Endodermal cell (in vitro differentiated cells): ENCODE measurements around the gene CACNA1D. TPM values are rescaled to one million over a fixed set of nuclear protein-coding genes. Genes with fewer than 3 reads are reported as not detected.

Experiments used
- DNase-seq: peaks from one replicate; pipeline ENCODE4 v3.0.0-alpha.2; 2017
- H3K27ac ChIP-seq: 2 replicates; pipeline ENCODE4 v1.5.1; 2013; ENCODE audit warnings: mild to moderate bottlenecking, low read depth, low read length, moderate library complexity
- H3K27me3 ChIP-seq: 2 replicates; pipeline ENCODE4 v1.6.1; 2013; ENCODE audit warnings: mild to moderate bottlenecking, low read length, moderate library complexity; ENCODE audit not compliant: insufficient read depth, control insufficient read depth, poor library complexity, severe bottlenecking
- H3K36me3 ChIP-seq: 2 replicates; pipeline ENCODE4 v1.7.0; 2013; ENCODE audit warnings: mild to moderate bottlenecking, low read length, moderate library complexity; ENCODE audit not compliant: control insufficient read depth, insufficient read depth
- H3K4me1 ChIP-seq: one replicate; pipeline ENCODE4 v1.7.0; 2013; ENCODE audit warnings: low read length; ENCODE audit not compliant: control insufficient read depth, insufficient read depth
- H3K4me3 ChIP-seq: 2 replicates; pipeline ENCODE4 v1.5.1; 2013; ENCODE audit warnings: mild to moderate bottlenecking, low read length, moderate library complexity
- H3K9ac ChIP-seq: 2 replicates; pipeline ENCODE4 v1.6.1; 2013; ENCODE audit warnings: mild to moderate bottlenecking, low read length, moderate library complexity; ENCODE audit not compliant: poor library complexity, severe bottlenecking; ENCODE audit errors: extremely low read depth
- H3K9me3 ChIP-seq: 2 replicates; pipeline ENCODE4 v1.6.1; 2013; ENCODE audit warnings: mild to moderate bottlenecking, low read length, moderate library complexity; ENCODE audit not compliant: control insufficient read depth
- H3K27ac Mint-ChIP-seq: 2 replicates; pipeline ENCODE4 v1.8.0; 2020; ENCODE audit warnings: mixed read lengths
- H3K27me3 Mint-ChIP-seq: 2 replicates; pipeline ENCODE4 v1.8.0; 2021; ENCODE audit warnings: mild to moderate bottlenecking, mixed read lengths; ENCODE audit not compliant: insufficient read depth
- H3K36me3 Mint-ChIP-seq: 2 replicates; pipeline ENCODE4 v1.8.0; 2020; ENCODE audit warnings: low read depth, mixed read lengths
- H3K4me1 Mint-ChIP-seq: 2 replicates; pipeline ENCODE4 v1.8.0; 2020; ENCODE audit warnings: mixed read lengths
- H3K4me3 Mint-ChIP-seq: 2 replicates; pipeline ENCODE4 v1.8.0; 2020; ENCODE audit warnings: mild to moderate bottlenecking, moderate library complexity, mixed read lengths
- H3K9me3 Mint-ChIP-seq: 2 replicates; pipeline ENCODE4 v1.8.0; 2020; ENCODE audit warnings: mild to moderate bottlenecking, mixed read lengths
- CTCF ChIP-seq: fragments of 200-600 bp; sonication (generic); conservative IDR thresholded peaks from 2 replicates; pipeline ENCODE4 v1.5.0; 2021; ENCODE audit warnings: antibody characterized with exemption, mild to moderate bottlenecking
- WGBS, 2 experiments: methylation state at CpG; one replicate each; pipeline versions ENCODE4 v1.1.5 to v1.1.7; 2013; ENCODE audit warnings: missing lambda C conversion rate in 2 of 2, mixed read lengths in 1 of 2; ENCODE audit not compliant: insufficient coverage in 1 of 2, insufficient read length in 1 of 2; 5-methylcytosine and 5-hydroxymethylcytosine counted together
- total RNA-seq, 2 donors: library from RNA; stranded (reverse); fragmentation: NEBNext Ultra II Directional in 1 of 2; extraction: Animal tissue kit (Norgen Biotek cat#: 25700) in 1 of 2; gene quantifications; 2 replicates in 1 of 2; 3 replicates in 1 of 2; pipeline ENCODE4 v1.2.1, GENCODE V29; 2021

The CACNA1D gene
- total RNA-seq, 2 donors from 2014 or later = 2.2 to 3.8 TPM

DNA sequence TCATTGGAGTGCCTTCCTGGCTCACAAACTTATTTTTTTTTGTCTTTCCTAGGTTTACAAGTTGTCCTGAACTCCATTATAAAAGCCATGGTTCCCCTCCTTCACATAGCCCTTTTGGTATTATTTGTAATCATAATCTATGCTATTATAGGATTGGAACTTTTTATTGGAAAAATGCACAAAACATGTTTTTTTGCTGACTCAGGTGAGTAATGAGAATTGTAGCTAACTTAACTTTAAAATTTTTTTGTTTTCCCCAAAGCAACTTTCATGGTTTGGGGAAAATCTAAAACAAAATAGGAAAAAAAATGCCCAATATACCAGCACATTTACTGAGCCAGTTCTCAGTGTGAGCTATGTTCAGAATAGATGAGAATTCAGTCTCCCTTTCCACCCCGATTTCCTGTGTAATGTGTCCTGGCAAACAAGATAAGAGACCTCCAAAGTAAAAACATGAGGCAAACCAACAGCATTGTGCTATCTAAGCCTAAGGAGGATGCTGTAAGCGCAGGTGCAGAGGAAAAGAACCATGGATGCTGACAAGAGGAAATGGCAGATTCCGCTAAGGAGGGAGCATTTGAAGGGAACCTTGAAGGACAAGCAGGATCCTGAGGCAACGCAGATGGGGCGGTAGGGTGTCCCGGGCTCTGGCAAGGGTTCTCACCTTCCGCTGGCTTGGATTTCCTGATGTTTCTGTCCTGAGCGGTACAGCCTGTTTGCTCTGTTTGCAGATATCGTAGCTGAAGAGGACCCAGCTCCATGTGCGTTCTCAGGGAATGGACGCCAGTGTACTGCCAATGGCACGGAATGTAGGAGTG is 171.4 kb downstream of the CACNA1D start:
- no peak overlapping the region for H3K4me3 ChIP-seq
- H3K27ac ChIP-seq = no peak overlapping the region
- Mint-ChIP-seq H3K4me3 (no peak overlapping the region), H3K36me3 (no peaks in the 10 kb centered on the region), H3K27ac (no peak overlapping the region), H3K9me3 (peaks cover 10% of the 10 kb centered on the region), H3K4me1 (no peaks in the 10 kb centered on the region), H3K27me3 (peaks cover 1% of the 10 kb centered on the region)
- H3K36me3 ChIP-seq = no peaks in the 10 kb centered on the region
- H3K27me3 ChIP-seq = peaks cover 13% of the 10 kb centered on the region
- 85 to 90% methylated on average over 12 of the region's 12 CpGs for WGBS, 2 experiments
- DNase-seq = no peak
- H3K9ac ChIP-seq = no peak overlapping the region
- H3K4me1 ChIP-seq = no peaks in the 10 kb centered on the region
- no peak for TF ChIP-seq CTCF
- H3K9me3 ChIP-seq = no peaks in the 10 kb centered on the region

DNA sequence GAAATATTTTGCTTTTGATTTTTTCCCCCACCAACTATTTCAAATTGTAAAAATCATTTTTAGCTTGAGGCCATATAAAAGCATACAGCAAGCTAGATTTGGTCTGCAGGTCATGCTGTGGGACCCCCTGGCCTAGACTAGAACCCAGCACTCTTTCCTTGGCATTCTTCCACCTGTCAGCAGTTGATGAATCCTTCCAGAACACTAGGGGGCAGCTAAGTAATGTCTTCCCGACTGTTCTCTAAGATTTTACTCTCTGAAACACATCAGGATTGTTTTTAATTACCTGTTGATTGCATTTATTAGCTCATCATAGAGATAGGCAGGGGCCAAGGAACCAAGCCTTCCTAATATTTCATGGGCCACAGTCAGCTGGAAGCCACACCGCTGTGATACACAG is 174.5 kb downstream of the CACNA1D start:
- peak; percentile 74 for TF ChIP-seq CTCF
- Mint-ChIP-seq H3K27ac (no peak overlapping the region), H3K4me3 (no peak overlapping the region), H3K27me3 (peaks cover 1% of the 10 kb centered on the region), H3K4me1 (no peaks in the 10 kb centered on the region), H3K36me3 (no peaks in the 10 kb centered on the region), H3K9me3 (peaks cover 2% of the 10 kb centered on the region)
- Histone ChIP-seq H3K4me3 (no peak overlapping the region), H3K4me1 (no peaks in the 10 kb centered on the region), H3K36me3 (no peaks in the 10 kb centered on the region), H3K9me3 (no peaks in the 10 kb centered on the region), H3K27me3 (peaks cover 13% of the 10 kb centered on the region), H3K27ac (no peak overlapping the region), H3K9ac (no peak overlapping the region)
- WGBS, 2 experiments = 30 to 45% methylated on average over 2 of the region's 2 CpGs
- DNase-seq = no peak

DNA sequence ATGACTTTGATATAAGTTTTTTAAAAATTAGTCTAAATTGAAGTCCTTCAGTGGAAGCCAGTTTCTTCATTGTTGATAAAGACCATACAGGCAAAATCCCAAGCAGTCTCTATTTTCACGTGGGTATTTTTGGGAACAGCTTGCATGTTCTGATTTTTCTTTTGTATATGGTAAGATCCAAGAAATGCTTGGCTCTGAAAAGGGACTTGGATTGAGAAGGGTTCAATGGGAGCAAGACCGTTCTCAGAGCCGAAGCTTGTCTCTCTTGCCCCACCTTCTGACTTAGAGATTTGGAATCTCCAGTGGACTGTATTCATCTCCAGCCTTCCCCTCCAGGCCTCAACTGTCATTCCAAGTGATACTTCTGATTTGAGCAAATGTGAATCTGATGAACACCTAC is 176.3 kb downstream of the CACNA1D start:
- TF ChIP-seq CTCF = no peak
- DNase-seq = no peak
- Mint-ChIP-seq H3K4me1 (no peaks in the 10 kb centered on the region), H3K27me3 (peaks cover 1% of the 10 kb centered on the region), H3K27ac (no peak overlapping the region), H3K9me3 (no peaks in the 10 kb centered on the region), H3K4me3 (no peak overlapping the region), H3K36me3 (no peaks in the 10 kb centered on the region)
- WGBS, 2 experiments = 91 to 100% methylated on average over 1 to 3 of the region's 3 CpGs
- Histone ChIP-seq H3K9me3 (no peaks in the 10 kb centered on the region), H3K36me3 (no peaks in the 10 kb centered on the region), H3K9ac (no peak overlapping the region), H3K27me3 (peaks cover 13% of the 10 kb centered on the region), H3K4me3 (no peak overlapping the region), H3K4me1 (no peaks in the 10 kb centered on the region), H3K27ac (no peak overlapping the region)
